OCI-LY1 (cell line): ENCODE measurements around the gene ASIC3.

Source experiments
- H2AFZ ChIP-seq: fragments of 200-600 bp; sonication (generic), shearing (Covaris generic); 2 replicates; pipeline ENCODE4 v1.6.0; 2014; ENCODE audit warnings: antibody characterized with exemption, mild to moderate bottlenecking, low read length
- H3F3A ChIP-seq: fragments of 200-600 bp; sonication (generic), shearing (Covaris generic); 2 replicates; pipeline ENCODE4 v1.6.0; 2014; ENCODE audit warnings: mild to moderate bottlenecking, antibody characterized with exemption, low read length, moderate library complexity; ENCODE audit not compliant: insufficient read depth
- H3K27ac ChIP-seq: fragments of 200-600 bp; sonication (generic); 2 replicates; pipeline ENCODE4 v1.5.1; 2014; ENCODE audit warnings: low read length, mixed run types, mild to moderate bottlenecking, low read depth; ENCODE audit not compliant: poor library complexity, severe bottlenecking
- H3K27me3 ChIP-seq: fragments of 200-600 bp; sonication (generic); 2 replicates; pipeline ENCODE4 v1.6.0; 2014; ENCODE audit warnings: antibody characterized with exemption, mild to moderate bottlenecking, low read length, moderate library complexity; ENCODE audit not compliant: insufficient read depth
- H3K36me3 ChIP-seq: fragments of 200-600 bp; sonication (generic); 2 replicates; pipeline ENCODE4 v1.6.1; 2014; ENCODE audit warnings: mild to moderate bottlenecking, antibody characterized with exemption, low read length, moderate library complexity, mixed read lengths; ENCODE audit not compliant: insufficient read depth
- H3K4me1 ChIP-seq: fragments of 200-600 bp; sonication (generic); 2 replicates; pipeline ENCODE4 v1.5.1; 2014; ENCODE audit warnings: mild to moderate bottlenecking, low read length, moderate library complexity; ENCODE audit not compliant: insufficient read depth, severe bottlenecking
- H3K4me2 ChIP-seq: fragments of 200-600 bp; sonication (generic), shearing (Covaris generic); 2 replicates; pipeline ENCODE4 v1.6.1; 2014; ENCODE audit warnings: low read length
- H3K4me3 ChIP-seq: fragments of 200-600 bp; sonication (generic); 2 replicates; pipeline ENCODE4 v1.5.1; 2014; ENCODE audit warnings: low read length, low read depth, mild to moderate bottlenecking, mixed read lengths; ENCODE audit not compliant: poor library complexity, severe bottlenecking
- H3K79me2 ChIP-seq: fragments of 200-600 bp; shearing (Covaris generic); 2 replicates; pipeline ENCODE4 v1.6.1; 2016; ENCODE audit warnings: mixed run types, low read length, mixed read lengths; ENCODE audit not compliant: insufficient read depth
- H3K9ac ChIP-seq: fragments of 200-600 bp; sonication (generic), shearing (Covaris generic); 2 replicates; pipeline ENCODE4 v1.6.1; 2014; ENCODE audit warnings: mild to moderate bottlenecking, low read length, mixed read lengths
- H3K9me2 ChIP-seq: fragments of 200-600 bp; sonication (generic), shearing (Covaris generic); 2 replicates; pipeline ENCODE4 v1.6.1; 2014; ENCODE audit warnings: low read depth, mild to moderate bottlenecking, low read length, mixed read lengths
- H3K9me3 ChIP-seq: fragments of 200-600 bp; shearing (Covaris generic); 2 replicates; pipeline ENCODE4 v1.6.1; 2014; ENCODE audit warnings: low read length, mixed read lengths
- H4K20me1 ChIP-seq: fragments of 200-600 bp; sonication (generic), shearing (Covaris generic); 2 replicates; pipeline ENCODE4 v1.6.0; 2016; ENCODE audit warnings: mild to moderate bottlenecking, low read length; ENCODE audit not compliant: insufficient read depth
- CTCF ChIP-seq: fragments of 200-600 bp; sonication (generic), shearing (Covaris generic); IDR thresholded peaks from 2 replicates; pipeline ENCODE4 v1.5.1; 2017; ENCODE audit warnings: mild to moderate bottlenecking, antibody characterized with exemption, low read length, moderate library complexity, mixed read lengths
- EZH2 ChIP-seq: fragments of 200-600 bp; sonication (generic), shearing (Covaris generic); IDR thresholded peaks from 2 replicates; pipeline ENCODE4 v1.8.0; 2017; ENCODE audit warnings: borderline replicate concordance, mixed run types, mild to moderate bottlenecking, antibody characterized with exemption, low read length, moderate library complexity, mixed read lengths

The ASIC3 gene

GRCh38 chr7:151091988-151092387, 43.7 kb downstream of the ASIC3 start:
- Histone ChIP-seq H3K9me3 (no peaks in the 10 kb centered on the region), H3K36me3 (no peaks in the 10 kb centered on the region), H3K4me1 (peaks cover 13% of the 10 kb centered on the region), H3K79me2 (no peaks in the 10 kb centered on the region), H3K27me3 (peaks cover 11% of the 10 kb centered on the region), H3K9ac (no peak overlapping the region), H3K4me2 (no peak overlapping the region), H3K27ac (no peak overlapping the region), H2AFZ (no peak overlapping the region), H3K4me3 (no peak overlapping the region), H4K20me1 (no peaks in the 10 kb centered on the region), H3F3A (no peaks in the 10 kb centered on the region; the same call in 1 of the 2 replicates), H3K9me2 (no peaks in the 10 kb centered on the region)
- TF ChIP-seq CTCF, result no peak
- no peak for TF ChIP-seq EZH2

DNA sequence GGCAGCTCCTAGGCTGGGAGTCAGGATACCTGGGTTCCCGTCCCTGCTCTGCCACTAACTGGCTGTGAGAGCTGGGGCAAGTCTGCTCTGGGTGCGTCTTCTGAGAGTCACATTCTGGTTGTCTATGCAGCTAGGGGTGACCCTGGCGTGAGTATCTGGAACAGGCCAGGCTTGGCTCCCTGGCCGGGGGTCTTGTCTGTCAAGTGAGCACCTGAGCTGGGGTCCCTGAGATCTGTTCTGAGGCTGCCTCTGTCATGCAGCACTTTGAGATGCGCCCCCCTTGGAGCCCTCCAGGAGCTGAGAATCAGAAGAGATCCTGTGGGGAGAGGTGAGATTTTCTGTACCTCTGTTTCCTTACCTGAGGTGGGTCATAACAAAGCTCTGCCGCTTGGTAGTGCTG, 45.4 kb downstream of the ASIC3 start:
- TF ChIP-seq EZH2 (no peak), CTCF (no peak)
- no peaks in the 10 kb centered on the region for H3K9me2 ChIP-seq
- no peak overlapping the region for H3K4me2 ChIP-seq
- H3F3A ChIP-seq, result no peaks in the 10 kb centered on the region
- H3K9ac ChIP-seq, result no peak overlapping the region
- H2AFZ ChIP-seq, result no peak overlapping the region
- H3K4me1 ChIP-seq, result peaks cover 7% of the 10 kb centered on the region
- H3K79me2 ChIP-seq, result no peaks in the 10 kb centered on the region
- no peaks in the 10 kb centered on the region for H3K9me3 ChIP-seq
- no peak overlapping the region for H3K27ac ChIP-seq
- no peaks in the 10 kb centered on the region; the same call in 1 of the 2 replicates for H3K27me3 ChIP-seq
- no peak overlapping the region for H3K4me3 ChIP-seq
- H3K36me3 ChIP-seq, result no peaks in the 10 kb centered on the region
- H4K20me1 ChIP-seq, result no peaks in the 10 kb centered on the region

GRCh38 chr7:151094675-151095074, 46.3 kb downstream of the ASIC3 start:
- H4K20me1 ChIP-seq, result no peaks in the 10 kb centered on the region
- no peak overlapping the region for H3K4me2 ChIP-seq

More at GRCh38 chr7:151094675-151095074, 46.3 kb downstream of the ASIC3 start:
- Histone ChIP-seq H2AFZ (no peak overlapping the region), H3K79me2 (no peaks in the 10 kb centered on the region), H3K9me2 (no peaks in the 10 kb centered on the region), H3K27ac (no peak overlapping the region), H3K9me3 (no peaks in the 10 kb centered on the region), H3F3A (no peaks in the 10 kb centered on the region), H3K36me3 (no peaks in the 10 kb centered on the region), H3K4me3 (no peak overlapping the region), H3K27me3 (no peaks in the 10 kb centered on the region; the same call in 1 of the 2 replicates), H3K9ac (no peak overlapping the region), H3K4me1 (peaks cover 7% of the 10 kb centered on the region)
- TF ChIP-seq EZH2 (no peak), CTCF (no peak)
